ENCODE results near the gene PLEKHG4B.
"Not testable (repeated sequence)": the region's sequence is repeated elsewhere in the genome, so short reads cannot be mapped to it uniquely, and the experiment has no call there.

The PLEKHG4B gene

DNA sequence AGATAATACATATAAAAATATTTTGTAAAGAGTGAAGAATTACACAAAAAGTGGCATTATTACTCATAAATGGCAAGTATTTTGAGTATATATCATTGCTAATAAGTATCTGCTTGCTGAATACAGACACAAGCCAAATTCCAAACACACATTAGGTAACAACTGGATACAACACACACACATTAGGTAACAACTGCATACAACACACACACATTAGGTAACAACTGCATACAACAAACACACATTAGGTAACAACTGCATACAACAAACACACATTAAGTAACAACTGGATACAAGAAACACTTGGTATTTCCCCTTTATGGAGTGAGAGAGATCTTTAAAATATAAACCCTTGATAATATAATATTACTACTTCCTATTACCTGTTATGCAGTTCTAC, 112.5 kb downstream of the PLEKHG4B start:
- DNase-seq = no peak

GRCh38 chr5:204966-205670, 113.2 kb downstream of the PLEKHG4B start:
- DNase-seq = no peak

- DNase-seq = no peak
These were observed 114.4 kb downstream of the PLEKHG4B start for GRCh38 chr5:206406-206805.

GRCh38 chr5:206927-207536, 115.1 kb downstream of the PLEKHG4B start:
- DNase-seq = no peak

DNA sequence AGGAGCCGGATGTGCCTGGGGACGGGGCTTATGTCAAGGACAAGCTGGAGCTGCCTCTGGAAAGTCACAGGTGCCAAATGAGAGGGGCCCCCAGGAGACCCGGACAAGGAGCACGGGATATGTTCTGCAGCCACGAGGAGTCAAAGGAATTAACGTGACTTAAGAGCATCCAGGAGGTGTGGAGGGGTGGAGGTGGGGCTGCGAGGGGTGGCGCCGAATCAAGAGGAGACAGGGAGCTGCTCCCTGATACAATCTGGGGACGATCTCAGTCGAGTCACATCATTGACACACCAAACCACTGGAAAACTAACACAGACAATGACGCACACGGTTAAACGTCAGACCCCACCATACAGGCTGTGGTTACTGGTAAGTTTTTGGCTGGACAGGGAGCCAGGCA, 115.6 kb downstream of the PLEKHG4B start:
- DNase-seq = no peak

GRCh38 chr5:208449-209114, 116.6 kb downstream of the PLEKHG4B start:
- no peak for DNase-seq

DNA sequence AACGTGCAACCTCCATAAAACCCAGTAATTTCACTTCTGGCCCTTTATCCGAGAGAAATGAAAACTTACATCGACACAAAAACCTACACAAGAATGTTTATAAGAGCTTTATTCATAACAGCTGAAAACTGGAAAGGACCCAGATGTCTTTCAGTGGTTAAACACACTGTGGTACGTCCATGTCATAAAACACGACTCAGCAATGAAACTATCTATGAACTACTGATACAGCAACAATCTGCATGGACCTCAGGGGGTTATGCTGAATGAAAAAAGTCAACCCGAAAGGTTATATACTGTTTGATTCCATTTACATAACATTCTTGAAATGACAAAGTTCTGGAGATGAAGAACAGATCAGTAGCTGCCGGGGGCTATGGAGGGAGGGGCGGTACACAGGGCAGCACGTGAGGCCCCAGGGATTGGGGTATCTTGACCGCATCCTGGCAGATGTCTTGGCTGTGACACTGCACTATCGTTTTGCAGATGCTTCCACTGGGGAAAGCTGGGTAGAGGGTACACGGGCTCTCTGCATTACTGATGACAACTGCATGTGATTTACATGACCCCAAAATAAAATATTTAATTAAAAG, 121.9 kb downstream of the PLEKHG4B start:
- DNase-seq = no peak

DNA sequence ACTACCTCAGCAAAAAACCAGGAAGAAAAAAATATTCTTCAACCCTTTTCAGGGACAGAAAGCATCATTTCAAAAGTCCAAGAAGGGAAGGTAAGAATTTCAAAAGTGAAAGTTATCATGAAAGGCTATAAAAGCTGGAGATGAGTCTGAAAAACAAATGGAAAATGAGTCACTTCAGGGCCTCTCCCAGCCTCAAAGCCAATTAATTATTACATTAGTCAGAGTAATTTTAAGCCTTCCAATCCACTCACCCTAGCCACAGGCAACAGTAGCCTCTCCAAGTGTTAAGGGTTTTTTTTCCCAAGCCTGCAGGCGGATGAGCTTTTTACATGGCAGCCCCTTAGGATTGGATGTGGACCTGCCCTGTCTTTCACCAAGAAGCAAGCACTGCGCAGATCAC, 123.3 kb downstream of the PLEKHG4B start:
- not testable (repeated sequence) for DNase-seq

- not testable (repeated sequence) for DNase-seq
These were observed 124.1 kb downstream of the PLEKHG4B start for GRCh38 chr5:216076-216475.

DNA sequence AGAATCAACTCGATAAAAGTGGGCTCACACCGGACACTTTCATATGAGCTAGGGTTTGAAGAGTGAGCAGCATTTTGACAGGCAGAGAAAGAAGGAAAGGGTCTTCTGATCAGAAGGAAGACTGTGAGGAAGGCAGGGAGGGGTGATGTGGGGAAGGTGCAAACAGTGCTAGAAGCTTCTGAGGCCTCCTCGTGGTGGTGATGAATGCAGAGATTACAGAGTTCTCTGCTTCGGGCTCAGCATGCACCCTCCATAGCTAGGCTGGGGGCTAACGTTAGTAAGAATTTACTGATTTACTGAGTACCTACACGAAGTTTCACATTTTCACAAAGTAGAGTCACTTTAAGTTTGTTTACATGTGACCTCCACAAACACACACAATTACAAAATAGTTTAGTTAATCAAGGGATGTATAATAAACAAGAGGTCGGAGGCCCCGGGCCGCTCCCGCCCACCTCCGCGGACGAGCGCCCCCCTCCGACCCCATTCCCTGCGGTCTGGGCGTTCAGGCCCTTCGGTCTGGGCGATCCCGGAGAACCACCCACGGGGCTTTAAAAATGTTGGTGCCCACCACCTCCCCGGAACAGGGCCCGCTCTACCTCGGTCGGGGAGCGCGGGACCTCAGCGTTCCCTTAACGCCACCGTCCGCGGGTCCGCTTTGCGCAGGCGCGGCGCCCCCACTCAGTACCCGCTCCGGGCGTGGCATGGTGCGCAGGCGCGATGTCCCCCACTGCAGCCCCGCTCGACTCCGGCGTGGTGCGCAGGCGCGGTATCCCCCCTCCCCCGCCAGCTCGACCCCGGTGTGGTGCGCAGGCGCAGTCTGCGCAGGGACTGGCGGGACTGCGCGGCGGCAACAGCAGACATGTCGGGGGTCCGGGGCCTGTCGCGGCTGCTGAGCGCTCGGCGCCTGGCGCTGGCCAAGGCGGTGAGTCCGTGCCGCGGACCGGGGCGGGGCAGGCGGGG, 125.8 kb downstream of the PLEKHG4B start, which contains the start of the genes CCDC127 and SDHA:
CCDC127 (minus strand) TSS at position 660 of the 963 bp plus-strand sequence. CDS start 1,304 bp downstream, outside the sequence.
SDHA (plus strand) TSS at position 827 of the 963 bp plus-strand sequence; CDS start at position 863, 36 bp downstream.
- DNase-seq = peak; percentile 88

- DNase-seq = no peak
These were observed 126.7 kb downstream of the PLEKHG4B start for GRCh38 chr5:218457-219291.

GRCh38 chr5:219460-219863, 127.5 kb downstream of the PLEKHG4B start:
- no peak for DNase-seq

DNA sequence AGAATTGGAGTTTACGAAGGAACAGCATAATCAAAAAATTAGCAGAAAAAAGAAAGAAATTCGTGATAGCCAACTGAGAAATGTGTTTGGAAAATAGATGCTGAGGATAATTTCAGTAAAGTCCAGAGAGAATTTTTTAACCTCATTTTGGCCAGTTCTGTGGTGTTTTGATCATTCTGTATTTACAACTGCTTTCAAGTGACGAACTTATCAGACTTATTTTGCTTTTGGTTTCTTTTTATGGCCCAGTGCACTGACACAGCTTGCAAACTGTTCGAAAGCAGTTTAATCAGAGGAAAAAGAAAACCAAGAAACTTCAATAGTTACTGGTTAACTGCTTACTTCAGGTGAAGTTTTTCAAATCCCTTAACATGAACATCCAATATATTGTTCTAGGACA, 128.0 kb downstream of the PLEKHG4B start:
- DNase-seq = no peak

GRCh38 chr5:222951-223715, 131.2 kb downstream of the PLEKHG4B start:
- not testable (repeated sequence) for DNase-seq

- DNase-seq = no peak
These were observed 131.8 kb downstream of the PLEKHG4B start for GRCh38 chr5:223791-224190.

- no peak for DNase-seq
These were observed 133.4 kb downstream of the PLEKHG4B start for GRCh38 chr5:225334-225733.

- DNase-seq = not testable (repeated sequence)
These were observed 135.4 kb downstream of the PLEKHG4B start for GRCh38 chr5:227375-227774.

GRCh38 chr5:228886-229285, 136.9 kb downstream of the PLEKHG4B start:
- no peak for DNase-seq

- DNase-seq = no peak
These were observed 138.7 kb downstream of the PLEKHG4B start for GRCh38 chr5:230711-231110.

DNA sequence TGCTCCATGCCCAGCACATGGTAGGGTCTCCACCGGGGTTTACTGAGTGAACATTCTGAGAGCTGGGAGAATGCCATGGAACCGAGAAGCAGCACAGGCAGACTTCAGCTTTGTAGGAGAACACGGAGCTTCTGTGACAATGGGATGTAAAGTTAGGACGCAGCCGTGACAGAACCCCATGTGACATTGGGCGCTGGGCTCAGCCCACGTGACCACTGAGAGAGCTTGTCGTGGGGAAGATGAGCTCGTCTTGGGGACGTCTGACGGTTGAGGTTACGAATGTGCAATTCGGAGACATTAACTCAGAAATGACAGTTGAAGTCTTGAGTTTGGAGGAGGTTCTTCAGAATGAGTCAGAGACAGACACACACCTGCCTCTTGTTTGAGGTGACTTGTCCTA, 139.7 kb downstream of the PLEKHG4B start:
- DNase-seq = no peak
